ENCODE results near the gene IMPG1. TPM values are rescaled to one million over a fixed set of nuclear protein-coding genes. Genes with fewer than 3 reads are reported as not detected.

Gene IMPG1
- total and polyA plus RNA-seq, 2 of the 8 experiments (the other 6 are each of a cell fraction or from before 2014, with no cell fraction given), result 0.02 TPM; not detected in 1

GRCh38 chr6:76052314-76052713 lies 20.1 kb downstream of the IMPG1 start:
- no peak overlapping the region for H2BK15ac ChIP-seq (ENCODE audit: low read length)
- no peaks in the 10 kb centered on the region for H3K79me2 ChIP-seq (ENCODE audit: control insufficient read depth in 1 of 2, insufficient read depth in 2 of 2, low read length in 2 of 2)
- no peaks in the 10 kb centered on the region for H4K20me1 ChIP-seq (replicated peaks in 1 of 2; ENCODE audit: control insufficient read depth in 1 of 2, insufficient read depth in 2 of 2, low read length in 2 of 2)
- FAIRE-seq (peak; percentile 76), DNase-seq (ENCODE audit: low read depth in 1 of 2, low spot score in 2 of 2) (no peak)
- no peak overlapping the region for H2BK20ac ChIP-seq (ENCODE audit: low read length)
- no peak overlapping the region for H2BK12ac ChIP-seq (ENCODE audit: low read depth, low read length)
- no peak overlapping the region for H3K27ac ChIP-seq (ENCODE audit: low read depth, low read length)
- no peaks in the 10 kb centered on the region for H3K23me2 ChIP-seq (ENCODE audit: low read depth, low read length)
- 79% methylated on average over 3 of the region's 3 CpGs; no CpG with 5 or more reads in 1 of the 2 experiments for WGBS, 2 experiments (ENCODE audit: extremely low coverage in 1 of 2, insufficient coverage in 1 of 2, insufficient read length in 1 of 2, insufficient replicate concordance in 2 of 2, low coverage in 1 of 2, low lambda C conversion rate in 2 of 2, missing lambda C conversion rate in 1 of 2)
- H3K36me3 ChIP-seq (ENCODE audit: control insufficient read depth in 2 of 4, insufficient read depth in 4 of 4, low read length in 3 of 4), result no peaks in the 10 kb centered on the region
- H3K18ac ChIP-seq (ENCODE audit: extremely low read depth, low read length), result no peak overlapping the region
- H3K79me1 ChIP-seq (ENCODE audit: low read depth, low read length), result no peaks in the 10 kb centered on the region
- H4K91ac ChIP-seq (replicated peaks; ENCODE audit: insufficient read length, low read length), result no peak overlapping the region
- H4K8ac ChIP-seq (ENCODE audit: extremely low read depth, insufficient read depth, low read length), result no peak overlapping the region
- no peaks in the 10 kb centered on the region for H3K9me3 ChIP-seq (ENCODE audit: insufficient read depth in 2 of 2, low read depth in 1 of 2, low read length in 1 of 2)
- H3K23ac ChIP-seq (ENCODE audit: insufficient read length), result no peak overlapping the region
- TF ChIP-seq RNF2 (IDR thresholded peaks at IDR 0.05; ENCODE audit: borderline replicate concordance, low read depth, low read length, missing control alignments, poor library complexity, severe bottlenecking) (no peak), GTF2F1 (IDR thresholded peaks at IDR 0.05; ENCODE audit: borderline replicate concordance, low read depth, low read length) (no peak), CBX5 (IDR thresholded peaks at IDR 0.05; ENCODE audit: low read depth, low read length) (no peak), RBBP5 (IDR thresholded peaks at IDR 0.05; ENCODE audit: borderline replicate concordance, low read depth, low read length) (no peak), TEAD4 (IDR thresholded peaks at IDR 0.05; ENCODE audit: low read depth, low read length) (no peak), SRF (IDR thresholded peaks at IDR 0.05; ENCODE audit: low read depth, low read length) (no peak)
- H3K4ac ChIP-seq (replicated peaks; ENCODE audit: insufficient read length, low read depth, low read length), result no peak overlapping the region
- H2BK5ac ChIP-seq (ENCODE audit: low read depth, low read length), result no peak overlapping the region
- POLR2A ChIA-PET (ENCODE audit: partially characterized antibody), result no interaction called here
- H2AFZ ChIP-seq (ENCODE audit: low read length), result peak overlapping the region; percentile 48; the same call in 1 of the 2 replicates
- peaks cover 0 to 6% (median 3%) of the 10 kb centered on the region in 4 experiments; a peak in 3 of 7 replicates for H3K4me1 ChIP-seq (replicated peaks in 1 of 4; ENCODE audit: control insufficient read depth in 3 of 4, insufficient read depth in 4 of 4, low read length in 3 of 4)
- CTCF ChIA-PET (ENCODE audit: partially characterized antibody), result interaction anchor here (1.5 to 1.7 kb wide), 2 partner anchors 113 to 120 kb away, joined by 3 read pairs; no protein-coding TSS in a partner anchor
- H3K56ac ChIP-seq (replicated peaks; ENCODE audit: insufficient read length, low read depth, low read length), result no peak overlapping the region
- no peak overlapping the region for H4K5ac ChIP-seq (ENCODE audit: insufficient read length, low read depth, low read length)
- no peak overlapping the region for H3K14ac ChIP-seq (ENCODE audit: insufficient read length)
- H2BK120ac ChIP-seq (replicated peaks; ENCODE audit: low read depth, low read length), result no peak overlapping the region
- H3K4me2 ChIP-seq (ENCODE audit: insufficient read depth in 1 of 2, low read depth in 2 of 2, low read length in 2 of 2), result peak overlapping the region in 1 of 2 experiments; percentile 3; a peak in 1 of 4 replicates
- no peak overlapping the region for H2AK5ac ChIP-seq (ENCODE audit: low read depth, low read length)
- H3K9ac ChIP-seq (replicated peaks in 1 of 4; ENCODE audit: extremely low read depth in 1 of 4, low read depth in 3 of 4, low read length in 3 of 4), result no peak overlapping the region
- no peaks in the 10 kb centered on the region for H3K27me3 ChIP-seq (replicated peaks in 1 of 4; ENCODE audit: control insufficient read depth in 3 of 4, extremely low read depth in 1 of 4, insufficient read depth in 3 of 4, low read length in 3 of 4)
- H3K4me3 ChIP-seq (ENCODE audit: extremely low read depth in 1 of 4, insufficient read depth in 2 of 4, low read depth in 3 of 4, low read length in 4 of 4), result no peak overlapping the region
